Stimulated activated CD4-positive, alpha-beta T cell treated with anti-CD3 and anti-CD28 coated beads, Interleukin-2, amount 100 ng/mL, for 24 hours (primary cell): ENCODE measurements around the gene SCG2.
"Not testable (repeated sequence)": the region's sequence is repeated elsewhere in the genome, so short reads cannot be mapped to it uniquely, and the experiment has no call there.

Experiments used
- DNase-seq, 2 donors: peaks; one replicate each; pipeline ENCODE4 v3.0.0-alpha.2; 2020

SCG2 gene

DNA sequence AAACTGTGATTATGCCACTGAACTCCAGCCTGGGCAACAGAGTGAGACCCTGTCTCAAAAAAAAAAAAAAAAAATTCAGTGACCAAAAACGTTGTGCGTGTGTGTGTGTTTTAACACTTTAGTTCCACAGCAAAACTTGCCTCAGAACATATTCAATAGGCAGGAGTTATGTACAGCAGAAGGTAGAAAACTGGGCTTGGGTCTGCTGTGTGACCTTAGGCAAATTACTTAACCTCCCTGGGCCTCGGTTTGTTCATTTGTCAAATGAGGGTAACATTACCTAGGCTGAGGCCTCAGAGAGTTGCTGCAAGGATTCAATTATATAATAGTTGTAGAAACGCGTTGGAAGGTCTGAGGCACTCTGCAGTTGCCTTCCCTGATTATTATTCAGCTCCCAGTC lies 10.3 kb upstream of the SCG2 start:
- no peak for DNase-seq

DNA sequence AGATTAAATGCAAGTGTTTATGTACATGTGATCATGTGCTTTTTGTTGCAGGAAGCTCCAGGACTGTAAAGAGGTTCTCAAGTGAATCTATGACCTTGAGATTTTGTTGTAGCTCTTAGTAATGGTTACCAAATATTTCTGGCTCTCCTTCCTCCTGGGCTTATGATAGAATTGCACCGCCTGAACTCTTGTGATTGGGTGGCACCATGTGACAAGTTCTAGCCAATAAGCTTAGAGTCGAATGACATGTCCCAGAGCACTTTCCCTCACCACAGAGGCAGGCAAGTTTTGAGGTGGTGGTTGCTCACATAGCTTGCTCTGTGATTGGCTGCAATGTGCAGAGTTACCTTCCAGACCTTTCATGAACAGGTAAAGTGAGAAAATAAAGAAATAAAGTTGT lies 8.9 kb upstream of the SCG2 start:
- no peak for DNase-seq

DNA sequence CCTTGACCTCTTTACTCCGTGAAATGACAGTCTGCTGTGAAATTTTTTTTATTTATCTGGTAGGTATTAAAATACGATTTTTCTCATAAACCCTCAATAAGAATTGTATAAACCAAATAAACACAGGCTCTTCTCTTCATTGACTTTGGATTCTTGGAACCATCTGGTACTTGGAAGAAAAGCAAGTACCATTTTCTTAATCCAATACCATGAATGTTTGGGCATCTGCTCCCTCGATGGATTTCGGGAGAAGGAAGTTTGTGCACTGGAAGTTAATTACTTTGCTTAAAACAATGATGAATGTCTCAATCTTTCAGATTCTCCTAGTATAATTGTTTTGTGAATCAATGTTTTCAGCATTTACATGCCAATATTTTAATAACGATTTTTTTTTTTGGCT lies 5.3 kb upstream of the SCG2 start:
- no peak for DNase-seq

DNA sequence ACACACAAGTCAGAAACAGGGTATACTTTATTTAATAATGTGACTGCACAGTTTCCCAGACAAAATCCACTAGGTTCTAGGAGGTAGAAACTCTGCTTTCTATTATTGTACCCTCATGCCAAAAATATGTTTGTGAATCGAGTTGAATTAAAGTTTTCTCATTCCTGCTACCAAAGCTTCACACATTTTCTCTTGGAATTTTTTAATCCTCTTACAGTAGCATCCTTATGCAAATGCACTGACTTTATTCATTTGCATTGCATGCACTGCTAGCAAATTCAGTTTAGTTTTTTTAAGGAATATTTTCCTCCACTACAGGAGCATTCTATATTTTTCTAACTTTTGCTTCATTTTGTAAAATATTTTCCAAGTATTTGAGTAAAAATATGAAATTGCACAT lies 4.8 kb upstream of the SCG2 start:
- DNase-seq: no peak

DNA sequence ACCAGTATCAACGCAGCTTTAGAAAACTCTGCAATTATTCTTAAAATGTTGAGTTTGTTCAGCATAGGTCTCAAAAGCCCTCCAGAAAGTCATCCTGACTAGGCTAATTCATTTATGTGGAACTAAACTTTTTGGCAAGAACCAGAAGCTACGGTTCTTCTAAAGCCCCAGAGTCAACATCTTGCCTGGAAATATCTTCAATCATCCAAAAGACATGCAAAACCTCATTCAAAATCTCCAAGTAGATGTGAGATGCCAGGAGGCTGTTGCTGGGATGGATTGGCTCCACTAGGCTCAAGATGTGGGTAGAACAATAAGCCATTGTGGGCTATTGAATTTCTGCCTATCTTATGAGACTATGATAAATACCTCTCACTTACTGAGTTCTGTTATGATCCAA lies 2.1 kb upstream of the SCG2 start:
- no peak for DNase-seq

GRCh38 chr2:223602972-223603371 lies 811 bp upstream of the SCG2 start:
- no peak for DNase-seq

DNA sequence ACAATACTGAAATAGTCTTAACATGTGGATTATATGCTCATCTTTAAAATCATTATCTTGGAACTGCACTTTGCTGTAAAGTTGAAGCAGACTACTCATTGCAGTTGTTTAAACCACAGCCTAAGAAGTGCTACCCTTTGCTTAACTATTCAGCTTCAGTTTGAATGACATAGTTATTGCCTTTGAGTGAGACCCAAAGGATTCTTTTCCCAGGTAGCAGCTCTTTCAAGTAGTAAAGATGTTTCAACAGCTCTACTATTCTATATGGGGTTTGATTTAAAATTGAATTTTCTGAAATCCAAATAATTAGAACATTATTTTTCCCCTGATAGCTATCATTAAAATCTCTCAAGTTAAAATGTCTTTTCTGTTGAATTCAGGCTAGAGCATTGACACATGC lies 1.1 kb downstream of the SCG2 start:
- DNase-seq: no peak

DNA sequence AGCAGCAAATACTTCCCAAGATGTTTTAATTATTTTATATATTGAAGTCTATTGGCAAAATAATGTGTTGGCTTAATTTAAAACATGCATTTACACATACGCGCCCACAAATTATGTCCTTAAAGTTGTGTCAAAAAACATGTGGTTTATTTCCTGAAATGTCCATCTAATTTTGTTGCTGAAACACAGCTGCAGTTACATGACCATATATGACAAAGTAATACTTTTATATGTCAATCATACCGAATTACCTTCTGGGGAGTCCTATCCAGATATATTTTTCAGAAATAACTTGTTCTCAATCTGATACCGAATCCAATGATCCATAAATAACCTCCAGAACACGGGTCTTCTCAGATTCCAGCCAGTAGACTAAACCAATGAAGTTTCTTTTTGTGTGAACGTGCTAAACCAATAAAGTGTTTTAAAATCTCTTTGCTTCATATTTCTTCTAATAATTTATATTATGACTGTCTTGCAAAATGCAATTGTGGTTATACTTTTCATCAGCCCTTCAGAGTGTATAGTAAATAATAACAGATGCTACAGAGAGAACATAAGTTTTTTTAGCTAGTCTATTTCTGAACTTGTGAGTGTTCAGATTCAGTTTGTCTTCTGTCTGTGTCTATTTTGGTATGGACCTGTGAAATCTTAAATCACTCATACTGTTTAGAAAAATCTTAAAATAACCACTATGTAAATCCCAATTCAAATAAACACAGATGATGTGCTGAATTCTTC lies 2.4 kb downstream of the SCG2 start:
- DNase-seq: no peak

DNA sequence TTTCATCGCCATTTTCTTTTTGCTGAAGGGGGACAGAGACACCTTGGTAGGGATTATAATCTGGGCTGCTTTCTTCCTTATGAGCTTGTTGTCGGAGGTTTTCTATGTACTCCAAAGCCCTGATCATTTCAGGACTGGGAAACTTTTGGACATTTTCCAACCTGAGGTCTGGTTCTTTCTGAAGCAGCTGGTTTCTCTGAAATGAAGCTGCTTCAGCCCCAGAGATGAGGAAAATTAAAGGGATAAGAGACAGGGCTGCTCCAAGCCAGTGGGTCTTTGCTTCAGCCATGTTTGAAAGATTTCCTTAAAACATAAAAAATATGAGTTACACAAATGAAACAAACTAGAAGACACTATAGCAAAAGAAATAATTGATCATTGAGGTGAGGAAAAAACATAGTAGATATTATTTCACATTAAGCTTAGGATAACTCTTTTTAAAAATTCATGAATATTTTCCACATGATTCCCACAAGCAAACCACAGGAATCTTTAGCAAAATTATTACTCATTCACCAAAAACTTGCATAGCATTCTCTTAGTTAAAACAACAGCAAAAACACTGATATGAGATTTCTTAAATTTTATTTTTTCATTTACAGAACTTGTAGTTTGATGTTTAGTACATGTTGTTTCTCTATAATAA lies 3.0 kb downstream of the SCG2 start:
- DNase-seq: no peak

DNA sequence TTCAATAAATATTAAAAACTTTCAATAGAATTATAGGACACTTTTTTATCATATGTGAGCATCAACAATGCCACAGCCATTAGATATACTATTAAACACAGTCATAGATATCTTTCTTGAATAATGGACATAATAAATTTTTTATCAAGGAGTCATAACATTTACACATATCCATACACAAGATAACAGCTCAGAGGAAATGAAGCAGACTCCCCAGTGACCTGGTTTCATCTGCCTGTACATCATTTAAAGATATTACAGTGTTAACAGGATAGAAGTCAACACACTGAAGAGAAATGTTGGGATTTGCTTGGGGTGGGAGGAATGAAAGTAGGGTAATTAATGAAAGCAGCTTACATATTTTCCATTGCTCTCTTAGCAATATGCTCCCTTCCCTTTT lies 5.1 kb downstream of the SCG2 start:
- DNase-seq: no peak

- no peak for DNase-seq
Observed at GRCh38 chr2:223596208-223596607, 6.0 kb downstream of the SCG2 start.

DNA sequence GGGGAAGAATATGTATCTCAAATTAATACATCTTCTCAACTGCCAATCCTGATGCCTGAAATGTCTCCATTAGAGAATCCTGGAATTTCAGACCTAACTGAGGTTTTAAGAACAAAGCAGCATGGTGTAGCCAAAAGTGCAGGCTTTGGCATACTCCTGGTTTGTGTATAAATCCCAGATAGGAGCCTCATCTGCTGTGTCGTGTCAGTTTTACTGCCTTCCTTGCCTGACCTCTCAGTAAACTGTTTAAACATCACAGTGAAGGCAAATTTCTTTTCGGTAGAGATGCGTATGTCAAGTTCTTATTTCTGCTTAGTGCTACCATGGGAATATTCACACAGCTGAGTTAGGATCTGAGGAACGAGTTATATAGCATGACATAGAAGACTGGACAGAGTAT lies 7.3 kb downstream of the SCG2 start:
- DNase-seq: no peak

DNA sequence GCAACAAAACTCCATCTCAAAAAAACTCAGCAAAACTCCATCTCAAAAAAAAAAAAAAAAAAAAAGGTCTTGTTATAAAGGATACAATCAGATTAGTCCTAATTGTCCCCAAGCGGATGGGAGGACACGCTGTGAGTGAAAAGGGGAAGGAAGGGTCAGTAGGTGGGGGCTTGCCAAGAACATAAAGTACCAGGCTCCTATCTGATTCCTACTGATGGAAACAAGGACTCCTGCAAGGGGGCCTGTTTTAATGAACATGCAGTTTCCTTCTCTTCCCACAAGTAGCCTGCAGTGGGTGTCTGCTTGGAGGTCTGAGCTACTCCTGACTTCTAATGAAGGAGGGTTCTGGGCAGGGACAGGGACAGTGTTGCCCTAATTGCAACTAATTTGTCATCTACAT lies 7.9 kb downstream of the SCG2 start:
- no peak for DNase-seq

- not testable (repeated sequence) for DNase-seq
Observed at GRCh38 chr2:223592689-223593088, 9.5 kb downstream of the SCG2 start.

DNA sequence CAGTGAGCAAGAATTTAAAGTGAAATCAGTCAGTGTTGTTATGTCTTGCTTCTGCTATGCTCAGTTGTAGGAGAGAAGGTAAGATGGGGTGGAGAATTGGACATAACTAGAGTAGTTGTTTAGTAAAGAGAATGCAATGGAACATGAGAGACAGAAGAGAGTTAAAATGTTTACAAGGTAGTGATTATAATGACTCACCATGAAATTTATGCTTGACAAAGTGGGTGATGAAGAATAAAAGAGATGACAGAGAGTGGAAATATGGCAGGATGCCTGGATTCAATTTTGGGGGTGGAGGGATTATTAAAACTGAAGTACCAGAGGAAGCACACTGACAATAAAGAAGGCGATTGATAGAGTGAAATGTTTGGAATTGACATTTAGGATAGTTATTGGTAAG lies 10.6 kb downstream of the SCG2 start:
- no peak for DNase-seq

DNA sequence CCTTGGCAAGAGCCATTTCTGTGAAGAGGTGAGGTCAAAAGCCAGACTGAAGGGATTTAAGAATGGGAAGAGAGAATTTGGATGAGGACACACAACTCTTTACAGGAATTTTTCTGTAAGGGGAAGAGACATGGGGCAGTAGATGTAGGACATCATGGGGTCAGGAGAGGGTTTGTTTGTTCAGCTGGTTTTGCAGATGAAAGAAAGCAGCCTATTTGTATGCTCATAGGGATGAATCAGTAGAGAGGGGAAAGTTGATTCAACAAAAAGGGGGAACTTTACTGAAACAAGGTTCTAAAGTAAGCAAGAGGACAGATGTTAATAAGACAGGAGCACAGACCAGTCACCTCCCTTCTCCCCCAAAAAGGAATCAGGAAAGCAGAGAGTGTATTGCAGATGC lies 11.2 kb downstream of the SCG2 start:
- no peak for DNase-seq

GRCh38 chr2:223589901-223590300 lies 12.3 kb downstream of the SCG2 start:
- no peak for DNase-seq

DNA sequence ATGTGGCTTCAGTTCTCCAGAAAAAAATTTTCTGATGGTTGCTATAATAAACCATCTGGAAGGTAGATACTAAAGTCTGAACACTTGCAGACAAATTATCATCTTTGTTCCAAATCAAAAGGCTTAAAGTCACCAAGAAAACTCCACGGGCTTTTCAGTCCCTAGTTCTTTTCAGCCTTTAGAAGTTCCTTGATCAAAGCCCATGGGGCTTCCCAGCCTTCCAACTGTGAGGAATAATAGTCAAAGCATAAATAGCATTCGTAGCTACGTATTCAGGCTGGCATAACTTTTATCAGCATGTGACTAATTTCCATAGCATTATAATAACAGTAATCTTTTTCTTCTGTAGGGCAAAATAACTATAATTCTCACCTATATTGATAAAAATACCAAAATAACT lies 13.9 kb downstream of the SCG2 start:
- DNase-seq: no peak

DNA sequence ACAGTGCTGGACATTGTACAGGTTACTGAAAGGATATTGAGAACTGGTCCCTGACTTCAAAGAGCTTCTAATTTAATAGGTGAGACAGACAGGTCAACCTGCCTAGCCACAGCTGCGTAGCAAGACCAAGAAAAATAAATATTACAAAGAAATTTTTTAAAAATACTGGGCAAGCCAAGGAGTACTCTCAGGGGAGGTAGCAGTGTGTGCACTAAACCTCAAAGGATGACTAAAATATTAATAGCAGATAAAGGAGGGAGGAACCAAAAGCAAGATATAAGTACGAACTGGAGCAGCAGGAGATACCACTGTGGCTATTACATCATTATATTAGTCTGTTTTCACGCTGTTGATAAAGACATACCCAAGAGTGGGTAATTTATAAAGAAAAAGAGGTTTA lies 14.9 kb downstream of the SCG2 start:
- DNase-seq: no peak

DNA sequence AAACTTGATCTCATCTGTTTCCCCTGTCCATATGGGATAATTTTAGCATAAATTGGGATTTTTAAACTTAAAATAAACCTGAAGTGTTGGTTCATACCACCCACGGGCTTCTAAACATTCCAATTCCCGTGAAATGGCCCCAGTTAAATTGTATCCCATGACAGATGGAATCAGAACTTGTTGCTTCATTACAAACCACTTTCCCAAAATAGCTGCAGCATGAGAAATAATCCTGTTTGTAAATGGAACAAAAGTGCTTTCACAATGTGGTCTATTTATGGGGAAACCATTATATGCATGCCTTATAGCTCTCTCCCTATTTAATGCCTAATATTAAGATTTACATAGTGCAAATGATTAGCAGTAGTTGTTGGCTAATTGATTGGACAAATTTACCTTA lies 15.9 kb downstream of the SCG2 start:
- no peak for DNase-seq

DNA sequence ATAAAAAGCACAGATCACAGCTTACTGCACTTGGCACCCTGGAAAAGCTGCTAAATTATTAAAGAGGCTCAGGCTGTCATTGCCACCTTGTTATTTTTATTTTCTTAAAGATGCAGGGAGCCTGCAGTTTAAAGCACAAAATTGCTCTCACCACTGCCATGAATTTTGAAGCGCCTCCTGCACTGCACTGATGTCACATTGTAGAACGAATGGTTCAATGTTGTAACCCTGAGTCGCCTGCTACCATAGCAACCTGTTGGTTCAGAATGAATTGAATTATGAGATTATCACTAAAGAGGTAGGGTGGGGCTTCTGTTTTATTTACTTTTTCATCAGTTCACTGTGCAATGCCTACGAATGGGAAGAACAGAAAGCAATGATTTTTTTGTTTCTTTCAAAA lies 16.5 kb downstream of the SCG2 start:
- no peak for DNase-seq

GRCh38 chr2:223582001-223582400 lies 20.2 kb downstream of the SCG2 start:
- no peak for DNase-seq

DNA sequence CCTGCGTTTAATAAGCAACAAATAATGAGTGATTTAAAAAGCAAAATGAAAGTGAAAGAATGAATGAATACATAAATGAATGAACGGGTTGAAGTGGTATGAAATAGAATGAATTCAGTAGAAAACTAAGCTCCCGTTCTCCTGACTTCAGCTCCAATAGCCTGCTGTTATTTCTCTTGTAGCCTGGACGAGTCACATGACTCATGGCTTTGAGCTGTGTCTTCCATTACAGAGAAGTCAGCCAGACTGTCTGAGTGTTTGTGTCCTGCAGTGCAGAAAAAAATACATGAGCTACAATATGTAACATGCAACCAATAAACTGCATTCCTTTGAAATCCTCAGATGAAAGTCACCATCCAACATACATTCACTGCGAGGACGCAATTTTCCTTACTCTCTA lies 21.2 kb downstream of the SCG2 start:
- DNase-seq: no peak

GRCh38 chr2:223578846-223579245 lies 23.3 kb downstream of the SCG2 start:
- DNase-seq: no peak

DNA sequence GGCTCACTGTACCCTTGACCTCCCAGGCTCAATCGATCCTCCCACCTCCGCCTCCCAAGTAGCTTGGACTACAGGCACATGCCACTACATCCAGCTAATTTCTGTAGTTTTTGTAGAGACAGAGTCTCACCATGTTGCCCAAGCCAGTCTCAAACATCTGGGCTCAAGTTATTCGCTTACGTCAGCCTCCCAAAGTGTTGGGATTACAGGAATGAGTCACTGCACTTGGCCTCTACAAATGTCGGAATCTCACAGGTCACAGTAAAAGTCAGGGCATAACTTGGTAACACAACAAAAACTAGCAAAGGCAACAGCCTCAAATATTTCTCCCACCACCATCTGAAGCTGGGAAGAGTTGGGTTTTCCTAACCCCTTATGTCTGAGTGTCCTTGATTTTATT lies 25.3 kb downstream of the SCG2 start:
- no peak for DNase-seq
